ENCODE measurements around the gene FMN2.
"Not testable (repeated sequence)": the region's sequence is repeated elsewhere in the genome, so short reads cannot be mapped to it uniquely, and the experiment has no call there.

Gene FMN2

DNA sequence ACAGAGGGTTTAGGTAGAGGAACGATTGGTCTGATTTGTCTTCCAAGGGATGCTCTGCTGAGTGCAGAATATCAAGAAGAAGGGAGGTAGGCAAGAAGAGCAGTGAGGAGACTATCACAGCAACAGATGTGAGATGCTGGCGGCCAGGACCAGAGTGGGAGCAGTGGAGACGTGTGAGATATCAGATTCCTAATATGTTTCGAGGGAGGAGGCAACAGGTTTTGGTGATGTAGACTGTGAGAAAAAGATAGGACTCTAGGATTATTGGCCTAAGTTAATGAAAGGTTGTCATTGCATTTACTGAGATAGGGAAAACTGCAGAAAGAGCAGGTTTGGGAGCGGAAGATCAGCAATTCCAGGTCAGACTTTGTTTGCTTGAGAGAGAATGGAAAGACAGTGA lies 182.9 kb downstream of the FMN2 start:
- Histone ChIP-seq H3K27ac (no peak overlapping the region), H3K27me3 (ENCODE audit: control insufficient read depth, insufficient read depth, low read length) (no peaks in the 10 kb centered on the region), H3K9ac (no peak overlapping the region), H2AFZ (no peak overlapping the region), H3K4me1 (no peaks in the 10 kb centered on the region), H3K9me3 (ENCODE audit: control insufficient read depth, low read length) (no peaks in the 10 kb centered on the region), H3K79me2 (no peaks in the 10 kb centered on the region), H3K36me3 (ENCODE audit: control insufficient read depth, insufficient read depth, low read length) (peaks cover 1% of the 10 kb centered on the region), H3K4me3 (ENCODE audit: low read depth, low read length) (no peak overlapping the region), H3K4me2 (ENCODE audit: low read length) (no peak overlapping the region)
- TF ChIP-seq, protein P1, sequence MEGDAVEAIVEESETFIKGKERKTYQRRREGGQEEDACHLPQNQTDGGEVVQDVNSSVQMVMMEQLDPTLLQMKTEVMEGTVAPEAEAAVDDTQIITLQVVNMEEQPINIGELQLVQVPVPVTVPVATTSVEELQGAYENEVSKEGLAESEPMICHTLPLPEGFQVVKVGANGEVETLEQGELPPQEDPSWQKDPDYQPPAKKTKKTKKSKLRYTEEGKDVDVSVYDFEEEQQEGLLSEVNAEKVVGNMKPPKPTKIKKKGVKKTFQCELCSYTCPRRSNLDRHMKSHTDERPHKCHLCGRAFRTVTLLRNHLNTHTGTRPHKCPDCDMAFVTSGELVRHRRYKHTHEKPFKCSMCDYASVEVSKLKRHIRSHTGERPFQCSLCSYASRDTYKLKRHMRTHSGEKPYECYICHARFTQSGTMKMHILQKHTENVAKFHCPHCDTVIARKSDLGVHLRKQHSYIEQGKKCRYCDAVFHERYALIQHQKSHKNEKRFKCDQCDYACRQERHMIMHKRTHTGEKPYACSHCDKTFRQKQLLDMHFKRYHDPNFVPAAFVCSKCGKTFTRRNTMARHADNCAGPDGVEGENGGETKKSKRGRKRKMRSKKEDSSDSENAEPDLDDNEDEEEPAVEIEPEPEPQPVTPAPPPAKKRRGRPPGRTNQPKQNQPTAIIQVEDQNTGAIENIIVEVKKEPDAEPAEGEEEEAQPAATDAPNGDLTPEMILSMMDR (IDR thresholded peaks at IDR 0.05), result no peak

DNA sequence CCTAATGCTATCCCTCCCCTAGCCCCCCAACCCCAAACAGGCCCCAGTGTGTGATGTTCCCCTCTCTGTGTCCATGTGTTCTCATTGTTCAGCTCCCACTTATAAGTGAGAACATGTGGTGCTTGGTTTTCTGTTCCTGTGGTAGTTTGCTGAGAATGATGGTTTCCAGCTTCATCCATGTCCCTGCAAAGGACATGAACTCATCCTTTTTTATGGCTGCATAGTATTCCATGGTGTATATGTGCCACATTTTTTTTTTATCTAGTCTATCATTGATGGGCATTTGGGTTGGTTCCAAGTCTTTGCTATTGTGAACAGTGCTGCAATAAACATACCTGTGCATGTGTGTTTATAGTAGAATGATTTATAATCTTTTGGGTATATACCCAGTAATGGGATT lies 183.5 kb downstream of the FMN2 start:
- not testable (repeated sequence) for H3K36me3 ChIP-seq (ENCODE audit: control insufficient read depth, insufficient read depth, low read length); H2AFZ ChIP-seq; H3K4me1 ChIP-seq; H3K9ac ChIP-seq; H3K27me3 ChIP-seq (ENCODE audit: control insufficient read depth, insufficient read depth, low read length); H3K79me2 ChIP-seq; H3K9me3 ChIP-seq (ENCODE audit: control insufficient read depth, low read length); H3K4me3 ChIP-seq (ENCODE audit: low read depth, low read length); H3K27ac ChIP-seq; H3K4me2 ChIP-seq (ENCODE audit: low read length)

DNA sequence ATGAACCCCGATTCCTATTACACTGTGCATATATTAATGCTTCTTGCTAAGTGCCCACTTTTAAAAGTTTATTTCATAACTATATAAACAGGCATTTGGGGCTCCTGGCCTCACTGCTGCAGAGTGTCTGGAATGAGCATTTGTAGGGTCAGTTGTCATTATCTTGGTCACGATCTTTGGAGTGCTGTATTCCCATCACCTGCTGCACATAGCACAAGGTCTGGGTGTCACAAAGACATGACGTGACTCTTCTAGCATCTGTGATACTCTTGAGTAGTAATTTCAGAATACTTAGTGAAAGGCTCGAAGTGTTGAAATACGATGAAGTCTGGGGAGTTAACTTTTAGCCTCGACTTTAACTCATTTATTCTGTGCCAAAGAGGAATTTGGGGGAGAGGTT lies 186.4 kb downstream of the FMN2 start:
- H3K27me3 ChIP-seq (ENCODE audit: control insufficient read depth, insufficient read depth, low read length), result no peaks in the 10 kb centered on the region
- no peak overlapping the region for H3K27ac ChIP-seq
- H3K4me3 ChIP-seq (ENCODE audit: low read depth, low read length), result no peak overlapping the region
- H3K79me2 ChIP-seq, result no peaks in the 10 kb centered on the region
- TF ChIP-seq, protein P1 (IDR thresholded peaks at IDR 0.05), result no peak
- H2AFZ ChIP-seq, result no peak overlapping the region
- H3K4me1 ChIP-seq, result no peaks in the 10 kb centered on the region
- H3K4me2 ChIP-seq (ENCODE audit: low read length), result no peak overlapping the region
- no peaks in the 10 kb centered on the region for H3K9me3 ChIP-seq (ENCODE audit: control insufficient read depth, low read length)
- no peaks in the 10 kb centered on the region for H3K36me3 ChIP-seq (ENCODE audit: control insufficient read depth, insufficient read depth, low read length)
- H3K9ac ChIP-seq, result no peak overlapping the region

DNA sequence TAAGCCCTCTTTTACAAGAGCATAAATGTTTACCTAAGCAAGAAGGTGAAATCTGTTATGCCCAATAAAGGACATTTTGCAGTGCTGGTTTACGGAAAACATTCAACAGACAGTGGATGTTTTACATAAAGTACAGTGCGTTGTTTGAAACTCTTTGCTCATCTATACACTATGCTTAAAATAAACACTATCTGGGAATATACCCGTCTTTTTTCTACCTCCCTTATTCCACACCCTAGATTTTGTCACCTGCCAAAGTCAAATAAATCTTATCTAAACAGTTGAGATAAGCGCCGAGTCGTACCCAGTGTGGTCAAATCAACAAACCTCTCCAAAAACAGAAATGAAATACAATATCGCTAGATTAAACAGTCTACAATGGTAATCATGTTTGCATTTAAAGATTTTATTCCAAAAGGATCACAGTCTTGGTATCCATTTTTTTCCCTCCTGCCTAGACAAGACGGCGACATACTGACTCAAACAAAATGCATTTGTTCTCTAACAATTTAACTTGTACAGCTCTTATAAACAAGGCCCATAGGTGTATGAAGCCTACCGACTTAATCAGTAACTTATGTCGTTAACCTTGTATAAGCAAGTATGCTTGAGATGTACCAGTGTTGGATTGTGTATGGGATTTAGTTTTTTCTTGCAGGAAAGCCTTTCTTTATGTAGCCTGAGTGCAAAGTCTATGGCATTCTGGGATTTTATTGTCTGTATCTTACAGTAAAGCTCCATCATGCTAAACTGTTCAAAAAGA lies 189.1 kb downstream of the FMN2 start:
- Histone ChIP-seq H3K9me3 (ENCODE audit: control insufficient read depth, low read length) (no peaks in the 10 kb centered on the region), H2AFZ (no peak overlapping the region), H3K36me3 (ENCODE audit: control insufficient read depth, insufficient read depth, low read length) (no peaks in the 10 kb centered on the region), H3K27me3 (ENCODE audit: control insufficient read depth, insufficient read depth, low read length) (no peaks in the 10 kb centered on the region), H3K4me1 (no peaks in the 10 kb centered on the region), H3K4me2 (ENCODE audit: low read length) (no peak overlapping the region), H3K27ac (no peak overlapping the region), H3K9ac (no peak overlapping the region), H3K79me2 (no peaks in the 10 kb centered on the region), H3K4me3 (ENCODE audit: low read depth, low read length) (no peak overlapping the region)
- TF ChIP-seq, protein P1 (IDR thresholded peaks at IDR 0.05), result no peak

DNA sequence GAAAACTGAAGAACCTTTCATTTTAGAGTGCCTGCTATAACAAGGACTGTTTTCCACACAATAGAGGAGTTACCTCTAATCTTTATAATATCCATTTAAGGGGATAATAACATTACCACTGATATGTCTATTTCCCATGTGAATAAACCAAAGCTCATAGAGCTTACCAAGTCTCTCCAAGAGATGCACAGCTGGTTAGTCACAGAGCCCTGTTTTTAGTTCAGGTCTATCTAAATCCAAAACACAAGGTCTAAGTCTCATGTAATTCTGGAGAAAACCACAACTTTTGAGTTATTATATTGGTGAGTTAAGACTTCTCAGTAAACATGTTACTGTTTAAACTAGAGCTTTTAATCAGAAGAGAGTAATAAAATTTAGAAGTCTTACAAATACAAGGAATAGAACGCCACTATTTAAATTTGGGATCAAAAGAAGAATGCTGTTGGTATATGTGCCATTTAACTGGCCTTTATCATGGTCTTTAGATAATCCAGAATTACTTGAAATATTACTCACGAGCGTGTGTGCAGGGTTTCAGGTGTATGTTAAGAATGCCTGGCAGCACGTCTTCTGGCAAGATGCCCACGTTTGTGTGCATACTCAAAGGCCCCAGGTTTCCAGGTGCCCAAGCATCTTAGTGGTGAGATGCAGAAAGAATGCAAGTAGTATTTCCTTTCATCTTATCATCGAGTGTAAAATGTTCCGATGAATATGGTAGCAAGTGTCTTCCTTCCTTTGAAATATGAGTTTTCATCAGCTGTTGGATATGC lies 190.6 kb downstream of the FMN2 start:
- Histone ChIP-seq H3K9me3 (ENCODE audit: control insufficient read depth, low read length) (no peaks in the 10 kb centered on the region), H3K4me2 (ENCODE audit: low read length) (peak overlapping the region; percentile 6), H3K9ac (no peak overlapping the region), H3K79me2 (no peaks in the 10 kb centered on the region), H2AFZ (no peak overlapping the region), H3K36me3 (ENCODE audit: control insufficient read depth, insufficient read depth, low read length) (no peaks in the 10 kb centered on the region), H3K4me3 (ENCODE audit: low read depth, low read length) (no peak overlapping the region), H3K27me3 (ENCODE audit: control insufficient read depth, insufficient read depth, low read length) (no peaks in the 10 kb centered on the region), H3K27ac (no peak overlapping the region), H3K4me1 (peaks cover 2% of the 10 kb centered on the region)
- TF ChIP-seq, protein P1 (IDR thresholded peaks at IDR 0.05), result no peak
